Vagina (tissue), 2 donors: Measurements from ENCODE around the gene DNAJA3.

Experiments used
- POLR2A ChIP-seq, 2 donors: fragments of 450-650 bp; IDR thresholded peaks; one replicate each; pipeline ENCODE4 v1.6.1; 2017; ENCODE audit warnings: antibody characterized with exemption in 2 of 2, mild to moderate bottlenecking in 2 of 2, moderate library complexity in 2 of 2
- TF ChIP-seq, protein P1 (sequence below), 3 experiments: fragments of 450-650 bp in 2 of 3; fragments of 200-600 bp in 1 of 3; sonication (generic) in 1 of 3; IDR thresholded peaks; one replicate each; pipeline ENCODE4 v1.5.1; 2017 to 2019; ENCODE audit warnings: antibody characterized with exemption in 3 of 3, mild to moderate bottlenecking in 2 of 3, moderate library complexity in 2 of 3

DNA sequence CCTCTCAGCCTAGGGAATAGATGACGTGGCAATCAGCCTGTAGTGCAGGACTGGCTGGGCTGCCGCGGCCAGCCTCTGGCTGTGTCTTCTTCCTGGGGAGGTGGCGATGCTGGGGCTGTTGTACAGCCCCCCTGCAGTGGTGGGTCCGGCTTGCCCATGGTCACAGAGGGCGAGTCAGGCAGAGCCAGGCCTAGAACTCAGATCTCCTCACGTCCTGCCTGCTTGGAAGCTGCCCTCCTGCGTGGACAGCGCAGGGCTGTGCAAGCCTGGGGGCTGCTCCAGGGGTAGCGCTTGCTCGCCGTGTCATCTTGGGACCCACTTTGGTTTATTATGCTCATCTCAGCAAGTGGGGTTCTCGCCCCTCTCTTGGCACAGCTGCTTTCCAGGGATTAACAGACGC is 29.4 kb downstream of the DNAJA3 start:
- no peak for TF ChIP-seq POLR2A (IDR thresholded peaks at IDR 0.05)
- TF ChIP-seq, protein P1, sequence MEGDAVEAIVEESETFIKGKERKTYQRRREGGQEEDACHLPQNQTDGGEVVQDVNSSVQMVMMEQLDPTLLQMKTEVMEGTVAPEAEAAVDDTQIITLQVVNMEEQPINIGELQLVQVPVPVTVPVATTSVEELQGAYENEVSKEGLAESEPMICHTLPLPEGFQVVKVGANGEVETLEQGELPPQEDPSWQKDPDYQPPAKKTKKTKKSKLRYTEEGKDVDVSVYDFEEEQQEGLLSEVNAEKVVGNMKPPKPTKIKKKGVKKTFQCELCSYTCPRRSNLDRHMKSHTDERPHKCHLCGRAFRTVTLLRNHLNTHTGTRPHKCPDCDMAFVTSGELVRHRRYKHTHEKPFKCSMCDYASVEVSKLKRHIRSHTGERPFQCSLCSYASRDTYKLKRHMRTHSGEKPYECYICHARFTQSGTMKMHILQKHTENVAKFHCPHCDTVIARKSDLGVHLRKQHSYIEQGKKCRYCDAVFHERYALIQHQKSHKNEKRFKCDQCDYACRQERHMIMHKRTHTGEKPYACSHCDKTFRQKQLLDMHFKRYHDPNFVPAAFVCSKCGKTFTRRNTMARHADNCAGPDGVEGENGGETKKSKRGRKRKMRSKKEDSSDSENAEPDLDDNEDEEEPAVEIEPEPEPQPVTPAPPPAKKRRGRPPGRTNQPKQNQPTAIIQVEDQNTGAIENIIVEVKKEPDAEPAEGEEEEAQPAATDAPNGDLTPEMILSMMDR (IDR thresholded peaks at IDR 0.05): no peak
